Neutrophil (primary cell): ENCODE measurements around the gene LRG1.

Experiments
- H3K27ac ChIP-seq: fragments of 200-600 bp; sonication (generic); 2 replicates; pipeline ENCODE4 v1.5.1; 2016; ENCODE audit warnings: mild to moderate bottlenecking, moderate library complexity
- H3K27me3 ChIP-seq: fragments of 200-600 bp; sonication (generic); 2 replicates; pipeline ENCODE4 v1.6.0; 2016; ENCODE audit warnings: mild to moderate bottlenecking
- H3K36me3 ChIP-seq: fragments of 200-600 bp; sonication (generic); 2 replicates; pipeline ENCODE4 v1.5.1; 2017
- H3K4me1 ChIP-seq, 2 experiments: fragments of 200-600 bp in 1 of 2; sonication (generic) in 1 of 2; 1 replicate in 1 of 2; 2 replicates in 1 of 2; pipeline versions ENCODE4 v1.5.1 to v1.6.1; 2013 to 2016; ENCODE audit warnings: low read depth in 1 of 2, low read length in 1 of 2, mild to moderate bottlenecking in 1 of 2, moderate library complexity in 1 of 2; ENCODE audit not compliant: control insufficient read depth in 1 of 2, insufficient read depth in 1 of 2
- H3K4me3 ChIP-seq, 2 experiments: fragments of 200-600 bp in 1 of 2; sonication (generic) in 1 of 2; 1 replicate in 1 of 2; 2 replicates in 1 of 2; pipeline ENCODE4 v1.5.1; 2013 to 2016; ENCODE audit warnings: low read depth in 1 of 2, low read length in 1 of 2, mild to moderate bottlenecking in 1 of 2, moderate library complexity in 1 of 2
- H3K9me3 ChIP-seq: fragments of 200-600 bp; sonication (generic); 2 replicates; pipeline ENCODE4 v1.5.1; 2016
- CTCF ChIP-seq: fragments of 200-600 bp; sonication (generic); IDR thresholded peaks from 2 replicates; pipeline ENCODE4 v1.5.1; 2016; ENCODE audit warnings: antibody characterized with exemption

The LRG1 gene

GRCh38 chr19:4550479-4551050, 10.7 kb upstream of the LRG1 start:
- no peaks in the 10 kb centered on the region for H3K36me3 ChIP-seq
- no peak overlapping the region for H3K4me3 ChIP-seq
- no peak overlapping the region for H3K27ac ChIP-seq
- peaks cover 21 to 23% of the 10 kb centered on the region in 2 experiments for H3K4me1 ChIP-seq
- no peak for TF ChIP-seq CTCF
- H3K27me3 ChIP-seq, result no peaks in the 10 kb centered on the region
- no peaks in the 10 kb centered on the region for H3K9me3 ChIP-seq

DNA sequence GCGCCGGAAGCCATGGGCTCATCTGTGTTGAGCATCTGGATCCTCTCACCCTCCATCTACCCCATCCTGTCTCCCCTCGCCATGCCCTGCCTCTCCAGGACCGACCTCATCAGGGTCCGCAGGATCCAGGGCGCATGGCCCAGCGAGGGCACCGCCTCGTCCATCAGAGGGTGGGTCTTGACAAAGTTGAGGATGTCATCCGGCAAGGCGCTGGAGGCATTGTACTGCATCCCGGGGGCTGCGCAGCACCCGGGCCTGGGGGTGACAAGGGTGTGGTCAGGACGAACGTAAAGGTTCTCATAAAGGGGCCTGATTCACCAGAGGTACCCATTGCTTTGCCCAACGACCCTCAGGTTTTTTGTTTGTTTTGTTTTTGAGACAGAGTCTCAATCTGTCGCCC, 10.2 kb upstream of the LRG1 start:
- H3K27ac ChIP-seq, result no peak overlapping the region
- H3K9me3 ChIP-seq, result no peaks in the 10 kb centered on the region
- TF ChIP-seq CTCF, result no peak
- no peaks in the 10 kb centered on the region for H3K36me3 ChIP-seq
- no peak overlapping the region for H3K4me3 ChIP-seq
- no peaks in the 10 kb centered on the region for H3K27me3 ChIP-seq
- peaks cover 25 to 28% of the 10 kb centered on the region in 2 experiments for H3K4me1 ChIP-seq

DNA sequence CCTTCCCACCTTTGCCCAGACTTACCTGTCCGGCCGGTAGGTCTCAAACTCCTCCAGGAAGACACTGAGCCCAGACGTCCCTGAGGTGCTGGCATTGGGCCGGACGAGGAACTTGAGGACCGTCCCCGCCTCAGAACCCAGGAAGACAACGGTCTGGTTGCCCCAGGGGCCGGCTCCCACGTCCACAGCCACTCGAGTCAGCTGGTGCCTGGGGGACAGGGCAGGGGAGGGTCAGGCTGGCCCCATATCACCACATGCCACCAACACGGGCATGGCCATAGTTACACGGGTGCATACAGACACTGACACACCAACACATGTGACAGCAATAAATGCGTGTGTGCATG, 8.4 kb upstream of the LRG1 start:
- Histone ChIP-seq H3K36me3 (no peaks in the 10 kb centered on the region), H3K9me3 (no peaks in the 10 kb centered on the region), H3K4me1 (peaks cover 38 to 43% of the 10 kb centered on the region in 2 experiments), H3K27ac (peak overlapping the region; percentile 42), H3K4me3 (no peak overlapping the region), H3K27me3 (no peaks in the 10 kb centered on the region)
- no peak for TF ChIP-seq CTCF

- no peaks in the 10 kb centered on the region for H3K27me3 ChIP-seq
- TF ChIP-seq CTCF, result peak; percentile 83
- H3K27ac ChIP-seq, result peak overlapping the region; percentile 42
- peaks cover 41 to 50% of the 10 kb centered on the region in 2 experiments for H3K4me1 ChIP-seq
- no peaks in the 10 kb centered on the region for H3K9me3 ChIP-seq
- H3K4me3 ChIP-seq, result peak overlapping the region; percentile 28 to 33
- H3K36me3 ChIP-seq, result no peaks in the 10 kb centered on the region
Observed at GRCh38 chr19:4547303-4548237, 7.7 kb upstream of the LRG1 start.

GRCh38 chr19:4543842-4544647, 4.2 kb upstream of the LRG1 start:
- Histone ChIP-seq H3K4me1 (peaks cover 74 to 85% of the 10 kb centered on the region in 2 experiments), H3K4me3 (peak overlapping the region; percentile 97 to 100), H3K27me3 (no peaks in the 10 kb centered on the region), H3K9me3 (no peaks in the 10 kb centered on the region), H3K27ac (peak overlapping the region; percentile 95), H3K36me3 (no peaks in the 10 kb centered on the region)
- no peak for TF ChIP-seq CTCF
